GM18526 (cell line): Measurements from ENCODE around the gene CTNNBL1.

Experiments used
- POLR2A ChIP-seq: IDR thresholded peaks from 3 replicates; pipeline ENCODE4 v1.6.1; 2011; ENCODE audit not compliant: insufficient read length; ENCODE audit errors: extremely low read depth

Gene CTNNBL1

DNA sequence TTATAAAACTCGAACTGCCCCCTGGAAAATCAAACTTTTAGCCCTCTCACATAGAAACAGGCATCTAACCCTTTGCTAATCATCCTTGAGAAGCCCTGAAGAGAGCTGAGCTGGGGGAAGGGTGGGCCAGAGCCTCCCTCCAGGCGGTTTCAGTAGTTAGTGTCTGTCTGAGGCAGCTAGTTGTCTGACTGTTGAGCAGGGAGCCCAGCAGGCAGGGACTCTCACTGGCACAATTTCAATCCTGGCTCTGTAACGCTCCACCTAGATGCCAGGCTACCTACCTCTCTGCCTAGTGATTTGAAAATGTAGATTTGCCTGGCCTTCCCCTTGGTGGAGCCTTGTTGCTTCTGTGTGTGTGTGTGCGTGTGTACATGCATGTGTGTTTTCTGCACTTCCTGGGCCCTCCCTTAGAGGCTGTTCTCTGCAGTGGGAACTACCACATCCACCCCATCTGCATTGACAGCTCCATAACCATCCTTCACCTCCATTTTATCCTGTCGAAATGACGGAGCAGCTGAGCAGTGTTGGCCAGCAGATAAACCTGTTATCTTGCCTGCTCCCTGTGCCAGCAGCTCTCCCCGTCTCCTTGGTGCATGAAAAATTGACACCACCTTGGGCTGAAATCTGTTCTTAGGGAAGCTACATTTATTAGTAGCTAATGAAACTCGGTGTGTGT is 139.5 kb downstream of the CTNNBL1 start:
- TF ChIP-seq POLR2A: no peak

DNA sequence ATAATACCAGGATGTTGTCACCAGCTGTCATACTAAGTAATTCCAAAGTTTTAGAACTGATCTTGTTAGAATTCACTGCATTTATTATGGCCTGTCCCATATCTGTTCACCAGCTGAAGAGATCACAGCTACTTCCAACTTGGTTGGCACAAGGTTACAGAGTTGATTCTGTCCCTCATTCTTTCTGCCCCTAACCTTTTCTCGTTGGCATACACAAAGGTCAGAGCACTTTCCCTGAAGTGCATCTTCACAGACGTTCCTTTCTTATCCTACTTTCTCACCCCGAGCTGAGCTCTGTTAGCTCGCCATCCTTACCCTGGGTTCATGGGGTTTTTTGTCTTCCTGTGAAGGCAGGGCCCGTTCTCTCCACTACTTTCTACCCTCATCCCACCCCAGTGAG is 143.1 kb downstream of the CTNNBL1 start:
- no peak for TF ChIP-seq POLR2A

DNA sequence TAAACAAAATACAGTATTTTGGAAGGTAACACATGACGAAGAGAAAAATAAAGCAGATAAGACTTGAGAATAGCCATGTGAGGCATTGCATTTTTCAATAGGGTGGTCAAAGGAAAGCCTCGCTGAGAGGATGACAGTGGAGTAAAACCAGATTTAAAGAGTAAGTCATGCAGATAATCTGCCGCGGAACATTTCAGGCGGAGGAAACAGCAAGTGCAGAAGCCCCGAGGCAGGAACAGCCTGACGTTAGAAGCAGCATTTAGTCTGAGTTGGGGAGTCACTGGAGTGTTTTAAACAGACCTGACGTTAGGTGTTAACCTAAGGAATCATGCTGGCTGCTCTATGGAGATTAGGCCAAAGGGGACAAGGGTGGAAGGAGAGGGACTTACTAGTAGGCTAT is 144.1 kb downstream of the CTNNBL1 start:
- TF ChIP-seq POLR2A: no peak

DNA sequence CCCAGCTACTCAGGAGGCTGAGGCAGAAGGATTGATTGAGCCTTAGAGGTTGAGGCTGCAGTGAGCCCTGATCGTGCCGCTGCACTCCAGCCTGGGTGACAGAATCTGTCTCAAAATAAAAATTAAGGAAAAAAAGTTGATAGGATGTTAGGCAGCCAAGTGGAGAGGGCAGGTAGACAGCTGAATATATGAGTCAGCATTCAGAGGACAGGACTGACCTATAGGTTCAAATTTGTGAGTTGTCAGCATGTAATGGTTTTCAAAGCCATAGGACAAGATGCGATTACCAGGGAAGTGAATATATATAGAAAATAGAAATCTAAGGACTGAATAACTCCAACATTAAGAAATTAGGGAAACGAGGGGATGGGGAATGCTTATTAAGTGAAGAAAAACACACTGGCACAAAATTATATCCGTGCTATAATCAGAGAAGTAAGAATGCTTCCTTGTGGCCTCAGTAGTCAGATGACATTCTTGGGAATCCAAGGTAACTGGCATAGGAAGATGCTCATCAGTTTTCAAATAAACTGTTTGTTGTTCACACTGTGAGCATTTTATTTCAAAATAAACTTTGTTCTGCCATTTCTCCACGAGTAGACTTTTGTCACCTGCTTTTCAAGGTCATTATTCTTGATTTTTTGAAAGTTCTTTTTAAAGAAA is 145.1 kb downstream of the CTNNBL1 start:
- TF ChIP-seq POLR2A: no peak

DNA sequence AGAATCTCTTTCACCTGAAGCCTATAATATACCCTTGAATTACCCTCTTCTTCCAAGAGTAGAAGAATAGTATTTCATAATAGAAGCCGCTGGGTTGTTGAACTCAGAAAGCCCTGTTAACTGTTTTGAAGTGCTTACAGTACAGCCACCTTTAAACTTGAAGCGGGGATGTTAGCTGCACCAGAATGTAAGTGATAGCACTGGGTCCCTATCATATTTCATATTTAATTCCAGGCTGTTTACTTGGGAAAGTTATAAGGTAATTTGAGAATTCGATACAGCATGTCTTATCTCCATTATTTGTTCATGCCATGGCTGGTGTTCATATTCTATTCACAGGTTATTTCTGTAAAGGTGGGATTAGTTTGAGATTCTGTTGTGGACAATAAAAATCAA is 145.6 kb downstream of the CTNNBL1 start:
- TF ChIP-seq POLR2A: no peak

DNA sequence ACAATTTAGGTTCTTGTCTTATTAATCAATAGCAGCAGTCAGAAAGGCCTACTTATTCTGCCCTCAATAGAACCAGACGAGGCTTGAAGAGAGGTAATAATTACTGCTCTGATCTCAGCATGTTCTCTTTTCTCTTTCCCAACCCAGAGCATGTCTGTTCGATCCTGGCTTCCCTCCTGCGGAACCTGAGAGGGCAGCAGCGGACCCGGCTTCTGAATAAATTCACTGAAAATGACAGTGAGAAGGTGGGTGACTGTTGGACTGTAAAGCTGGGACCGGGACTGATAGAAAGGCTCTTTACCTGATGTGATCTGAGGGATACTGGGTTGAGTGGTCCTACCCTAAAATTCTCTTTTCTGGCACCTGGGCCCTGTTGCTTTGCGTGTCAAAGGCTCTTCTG is 146.1 kb downstream of the CTNNBL1 start:
- TF ChIP-seq POLR2A: no peak

DNA sequence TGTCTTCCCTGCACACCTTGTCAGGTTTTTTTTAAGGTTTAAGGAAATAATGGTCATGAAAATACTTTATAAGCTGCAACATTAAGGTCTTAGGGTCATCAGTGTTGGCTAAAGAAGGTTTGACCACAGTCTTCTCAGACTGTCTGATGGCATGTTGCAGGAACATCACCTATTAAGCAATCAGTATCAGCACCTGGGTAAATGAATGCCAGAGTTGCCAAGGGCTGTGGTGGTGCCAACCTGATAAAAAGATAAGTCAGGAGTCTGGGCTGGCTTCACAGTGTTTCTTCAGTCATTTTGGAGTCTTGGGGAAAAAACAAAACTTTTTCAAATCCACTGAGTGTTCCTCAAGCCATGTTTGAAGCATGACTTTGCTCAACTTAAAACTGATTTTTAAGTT is 147.6 kb downstream of the CTNNBL1 start:
- TF ChIP-seq POLR2A: no peak

DNA sequence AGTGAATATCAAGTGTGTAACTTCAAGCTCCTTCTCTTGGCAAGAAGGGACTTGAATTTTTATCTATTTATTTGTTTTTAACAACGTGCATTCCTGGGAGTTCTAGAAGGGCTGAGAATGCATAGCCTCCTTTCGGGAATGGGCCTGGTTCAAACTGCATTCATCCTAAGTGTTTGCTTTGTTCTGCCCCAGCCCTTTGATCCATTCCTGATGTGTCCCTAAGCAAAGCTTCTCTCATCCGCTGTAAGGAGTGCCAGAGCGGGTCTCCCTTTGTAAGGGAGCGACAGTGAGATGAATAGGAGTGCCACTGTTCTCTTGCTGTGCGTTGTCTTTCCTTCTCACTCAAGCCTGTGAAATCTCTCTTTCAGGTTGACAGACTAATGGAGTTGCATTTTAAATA is 148.1 kb downstream of the CTNNBL1 start:
- TF ChIP-seq POLR2A: no peak

DNA sequence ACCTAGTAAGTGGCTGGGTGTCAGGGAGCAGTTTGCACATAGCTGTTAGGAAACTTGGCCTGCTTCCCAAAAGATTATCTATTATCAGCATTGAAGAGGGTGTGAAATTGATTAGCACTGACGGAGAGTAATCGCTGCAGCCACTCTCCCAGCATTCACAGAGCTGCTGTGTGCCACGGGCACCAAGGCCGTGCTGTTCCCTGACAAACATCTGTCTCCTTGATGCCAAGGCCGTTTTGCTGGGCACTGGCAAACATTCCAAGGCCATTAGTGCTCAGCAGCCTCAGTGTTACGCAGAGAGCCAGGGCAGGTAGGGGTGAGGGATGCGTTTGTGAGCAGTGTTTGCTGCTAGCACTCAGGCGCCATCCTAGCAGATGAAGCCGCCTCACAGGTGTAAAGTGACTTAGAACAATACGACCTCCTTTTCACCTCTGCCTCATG is 151.4 kb downstream of the CTNNBL1 start:
- TF ChIP-seq POLR2A: no peak

DNA sequence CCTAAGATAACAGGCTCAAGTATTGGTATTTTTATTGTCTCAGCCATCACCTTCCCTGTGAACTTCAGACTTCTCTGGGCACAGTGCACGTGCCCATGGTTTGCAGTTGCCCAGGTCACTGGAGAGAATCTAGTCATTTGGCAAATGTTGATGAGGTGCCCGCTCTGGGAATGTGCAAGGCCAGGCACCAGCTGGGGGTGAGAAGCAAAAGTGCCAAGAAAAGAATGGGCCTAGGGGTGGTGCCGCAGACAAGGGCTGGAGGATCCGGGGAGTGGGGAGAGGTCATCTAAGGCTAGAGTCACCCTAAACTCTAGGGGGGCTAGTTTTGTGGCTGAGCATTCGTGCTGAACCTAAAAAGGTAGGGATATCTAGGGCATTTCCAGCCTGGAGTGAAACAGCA is 152.0 kb downstream of the CTNNBL1 start:
- TF ChIP-seq POLR2A: no peak

DNA sequence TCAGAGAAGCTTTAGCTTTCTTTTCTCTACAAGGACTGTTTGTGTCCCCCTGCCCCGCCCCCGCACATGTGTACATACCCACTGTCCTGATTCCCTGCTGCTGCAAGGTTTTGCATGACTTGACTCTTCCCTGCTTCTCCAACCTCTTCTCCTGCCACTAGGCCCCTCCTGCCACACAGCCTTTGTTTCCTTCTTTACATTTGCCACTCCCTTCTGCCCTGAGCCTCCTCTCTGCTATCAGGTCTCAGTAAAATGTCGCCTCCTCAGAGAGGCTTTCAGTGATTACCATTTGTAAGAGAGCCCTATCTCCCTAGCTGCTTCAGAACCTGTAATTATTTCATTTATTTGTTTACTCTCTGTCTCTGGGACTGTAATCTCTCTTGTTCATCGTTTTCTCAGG is 152.7 kb downstream of the CTNNBL1 start:
- no peak for TF ChIP-seq POLR2A

DNA sequence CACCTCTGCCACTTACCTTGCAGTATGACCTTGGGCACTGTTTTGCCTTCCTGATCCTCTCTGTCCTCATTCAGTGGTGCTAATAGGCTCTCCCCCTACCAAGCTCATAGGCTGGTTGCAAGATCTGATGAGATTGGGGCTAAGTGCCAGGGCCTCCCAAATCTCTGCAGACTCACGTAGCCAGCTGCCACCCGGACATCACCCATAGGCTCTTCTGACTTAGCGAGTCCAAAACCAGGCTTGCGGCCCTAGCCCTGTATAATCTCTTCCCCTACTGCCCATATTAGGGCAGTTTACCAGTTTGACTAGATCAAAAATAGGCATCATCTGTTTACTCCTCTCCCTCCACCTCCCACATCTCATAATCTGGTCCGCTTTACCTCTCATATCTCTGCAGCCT is 154.9 kb downstream of the CTNNBL1 start:
- TF ChIP-seq POLR2A: no peak

DNA sequence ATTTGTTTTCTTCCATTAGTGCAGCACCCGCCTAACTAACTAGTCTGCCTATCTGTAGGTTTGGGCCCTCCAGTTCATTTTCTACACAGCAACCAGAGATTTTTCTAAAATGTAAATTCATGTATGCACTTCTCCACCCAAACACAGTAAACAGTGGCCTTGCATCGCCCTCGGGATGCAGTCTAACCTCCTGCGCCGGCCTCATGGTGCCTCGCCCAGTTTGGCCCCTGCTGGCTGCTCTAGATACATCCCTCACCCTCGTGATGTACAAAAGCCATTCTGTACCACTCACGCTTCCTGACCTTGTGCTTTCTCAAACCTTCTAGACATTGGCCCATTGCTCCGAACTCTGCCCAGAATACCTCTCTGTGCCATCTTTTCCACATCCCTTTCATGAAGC is 155.3 kb downstream of the CTNNBL1 start:
- TF ChIP-seq POLR2A: no peak

DNA sequence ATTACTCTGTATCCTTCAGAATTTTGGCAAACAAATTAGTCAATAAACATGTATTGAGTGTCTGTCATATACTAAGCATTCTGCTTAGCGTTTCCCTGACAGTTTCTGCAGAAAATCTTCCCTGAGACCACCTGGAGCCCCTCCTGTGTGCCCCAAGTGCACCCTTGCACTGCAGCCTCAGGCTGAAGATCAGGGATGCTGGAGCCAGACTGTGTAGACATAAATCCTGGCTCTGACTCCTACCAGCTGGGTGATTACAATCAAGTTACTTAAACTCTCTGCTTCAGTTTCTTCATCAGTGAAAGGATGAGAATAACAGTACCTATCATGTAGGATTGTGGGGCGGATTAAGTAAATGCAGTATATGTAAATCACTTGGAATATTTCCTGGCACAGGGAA is 155.7 kb downstream of the CTNNBL1 start:
- TF ChIP-seq POLR2A: no peak

DNA sequence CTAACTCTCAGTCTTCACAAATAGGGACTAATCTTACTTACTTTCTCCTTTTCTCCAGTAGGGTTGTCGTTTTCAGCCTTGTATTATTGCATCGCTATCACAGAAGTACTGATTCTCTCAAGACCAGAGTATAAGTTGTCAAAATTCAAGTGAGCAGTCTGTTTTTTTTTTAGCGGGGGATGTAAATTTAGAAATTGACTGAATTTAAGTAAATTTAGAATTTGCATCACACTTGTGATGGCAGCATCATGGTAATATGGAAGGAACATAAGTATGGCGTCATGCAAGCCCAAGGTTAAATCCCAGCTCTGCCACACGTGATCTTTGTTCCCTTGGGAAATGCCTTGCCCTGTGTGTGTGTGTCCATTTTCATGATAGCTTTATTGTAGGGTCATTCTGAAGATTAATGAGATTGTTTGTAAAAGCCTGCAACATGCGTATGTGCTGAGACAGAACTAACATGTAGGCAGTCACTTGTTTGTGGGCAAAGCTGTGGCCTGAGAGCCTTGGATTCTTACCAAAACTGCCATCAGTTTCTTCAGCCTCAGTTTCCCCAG is 156.3 kb downstream of the CTNNBL1 start:
- TF ChIP-seq POLR2A: no peak

DNA sequence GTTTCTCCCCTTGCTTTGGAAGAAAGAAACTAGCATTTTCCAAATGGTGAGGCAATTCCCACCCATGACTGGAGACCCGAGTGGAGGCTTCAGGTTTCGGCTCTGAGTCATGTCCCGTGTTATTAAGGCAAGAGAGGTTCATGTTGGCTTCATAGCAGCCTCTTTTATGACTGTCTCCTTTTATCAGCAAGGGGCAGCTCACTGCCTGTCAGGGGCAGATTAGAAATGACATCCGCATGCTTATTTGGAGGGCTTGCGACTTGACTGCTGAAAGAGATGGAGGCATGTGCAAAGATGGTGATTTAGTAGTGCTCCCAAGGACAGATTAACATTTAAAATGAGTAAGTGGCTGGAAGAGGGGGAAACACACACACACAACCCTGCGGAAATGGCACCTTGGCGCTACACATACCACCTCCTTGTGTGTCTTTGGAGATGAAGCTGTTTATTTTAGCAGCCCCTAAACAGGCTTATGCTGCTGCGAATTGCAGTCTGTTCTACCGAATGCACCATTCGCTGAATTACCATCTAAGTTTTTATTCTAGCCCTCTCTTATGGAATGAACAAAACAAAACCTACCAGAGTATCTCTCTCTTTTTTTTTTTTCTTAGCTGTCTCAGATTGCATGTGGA is 157.0 kb downstream of the CTNNBL1 start:
- TF ChIP-seq POLR2A: no peak

DNA sequence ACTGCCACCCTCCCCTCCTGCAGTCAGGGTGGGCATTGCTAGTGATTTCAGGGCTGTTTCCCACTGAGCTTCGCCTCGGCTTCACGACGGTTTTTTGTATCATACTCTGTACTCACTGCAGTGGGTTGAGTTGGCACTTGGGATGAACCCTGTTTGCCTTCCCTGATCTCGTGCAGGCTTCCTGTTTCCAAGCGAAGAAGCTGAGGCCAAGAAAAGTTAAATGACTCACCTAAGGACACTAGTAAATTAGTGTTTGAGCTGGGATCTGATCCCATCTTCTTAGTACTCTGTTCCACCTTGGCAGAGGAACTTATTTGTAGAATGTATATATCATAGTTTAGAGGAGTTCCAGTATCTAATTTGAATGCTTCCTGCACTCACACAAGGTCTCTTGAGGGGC is 158.8 kb downstream of the CTNNBL1 start:
- no peak for TF ChIP-seq POLR2A

DNA sequence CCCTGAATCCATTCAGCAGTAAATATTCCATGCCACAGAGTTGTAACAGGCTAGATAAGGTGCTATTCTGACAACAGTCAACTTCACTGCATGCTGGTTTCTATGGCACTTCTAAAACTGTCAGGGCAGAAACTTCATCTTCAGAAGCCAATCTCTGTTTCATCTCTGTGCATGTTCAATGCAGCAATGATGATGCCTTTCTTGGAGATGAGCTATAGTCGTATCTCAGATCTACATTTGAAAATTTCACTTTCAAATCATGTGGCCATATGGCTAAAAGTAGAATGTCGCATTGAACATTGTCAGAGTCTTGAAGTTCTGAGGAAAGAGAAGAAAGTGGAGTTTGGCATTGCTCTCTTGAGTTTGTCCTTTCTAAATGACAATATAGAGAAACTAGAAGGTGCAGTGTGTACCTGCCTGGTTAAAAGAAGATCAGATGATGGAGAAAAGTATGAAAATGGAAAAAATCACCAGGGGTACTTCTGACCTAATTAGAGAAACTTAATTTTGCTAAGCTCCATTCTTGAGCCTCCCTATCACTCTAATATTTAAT is 160.1 kb downstream of the CTNNBL1 start:
- no peak for TF ChIP-seq POLR2A
